Measurements from ENCODE around the gene SLC5A12. TPM values are rescaled to one million over a fixed set of nuclear protein-coding genes. Genes with fewer than 3 reads are reported as not detected.

SLC5A12 gene
- total RNA-seq, 1 experiment from 2014 or later, result 0.82 TPM

- Histone ChIP-seq H3K36me3 (ENCODE audit: control insufficient read depth, insufficient read depth, low read length) (no peaks in the 10 kb centered on the region), H3K4me1 (no peaks in the 10 kb centered on the region), H3K4me3 (ENCODE audit: low read depth, low read length) (no peak overlapping the region), H3K9me3 (no peaks in the 10 kb centered on the region), H3K27me3 (replicated peaks; ENCODE audit: control insufficient read depth, insufficient read depth, low read length) (no peaks in the 10 kb centered on the region)
- no peak for TF ChIP-seq CTCF (IDR thresholded peaks at IDR 0.05; ENCODE audit: insufficient read depth in 1 of 2, low read depth in 1 of 2, low read length in 1 of 2, severe bottlenecking in 1 of 2, unreplicated experiment in 1 of 2)
- ChIA-PET CTCF (no interaction called here), POLR2A (no interaction called here)
- peaks cover 9% of the 10 kb centered on the region for H3K9me3 Mint-ChIP-seq (ENCODE audit: unreplicated experiment)
- H3K27me3 Mint-ChIP-seq (ENCODE audit: insufficient read depth, unreplicated experiment), result peaks cover 4% of the 10 kb centered on the region
- no peaks in the 10 kb centered on the region for H3K36me3 Mint-ChIP-seq (ENCODE audit: insufficient read depth, unreplicated experiment)
- BruUV-seq (replicated peaks), result no TSS peak
- DNase-seq, result no peak
- H3K4me3 Mint-ChIP-seq (ENCODE audit: unreplicated experiment), result no peak overlapping the region
- intact Hi-C loops (cut with micrococcal nuclease; ENCODE audit: unreplicated experiment), result no loop called here
- H3K4me1 Mint-ChIP-seq (ENCODE audit: low read depth, unreplicated experiment), result no peaks in the 10 kb centered on the region
- no peak overlapping the region for H3K27ac Mint-ChIP-seq (ENCODE audit: unreplicated experiment)
Measured at GRCh38 chr11:26730414-26731083, 8.7 kb upstream of the SLC5A12 start.

- Histone ChIP-seq H3K4me1 (no peaks in the 10 kb centered on the region), H3K9me3 (no peaks in the 10 kb centered on the region), H3K4me3 (ENCODE audit: low read depth, low read length) (no peak overlapping the region), H3K27me3 (replicated peaks; ENCODE audit: control insufficient read depth, insufficient read depth, low read length) (no peaks in the 10 kb centered on the region), H3K36me3 (ENCODE audit: control insufficient read depth, insufficient read depth, low read length) (no peaks in the 10 kb centered on the region)
- no peaks in the 10 kb centered on the region for H3K36me3 Mint-ChIP-seq (ENCODE audit: insufficient read depth, unreplicated experiment)
- H3K27ac Mint-ChIP-seq (ENCODE audit: unreplicated experiment), result no peak overlapping the region
- no peak for DNase-seq
- BruUV-seq (replicated peaks), result no TSS peak
- no peak for TF ChIP-seq CTCF (IDR thresholded peaks at IDR 0.05; ENCODE audit: insufficient read depth in 1 of 2, low read depth in 1 of 2, low read length in 1 of 2, severe bottlenecking in 1 of 2, unreplicated experiment in 1 of 2)
- ChIA-PET POLR2A (no interaction called here), CTCF (no interaction called here)
- H3K27me3 Mint-ChIP-seq (ENCODE audit: insufficient read depth, unreplicated experiment), result peaks cover 4% of the 10 kb centered on the region
- H3K4me3 Mint-ChIP-seq (ENCODE audit: unreplicated experiment), result no peak overlapping the region
- intact Hi-C loops (cut with micrococcal nuclease; ENCODE audit: unreplicated experiment), result no loop called here
- no peaks in the 10 kb centered on the region for H3K4me1 Mint-ChIP-seq (ENCODE audit: low read depth, unreplicated experiment)
- peaks cover 9% of the 10 kb centered on the region for H3K9me3 Mint-ChIP-seq (ENCODE audit: unreplicated experiment)
Measured at GRCh38 chr11:26729284-26729683, 7.4 kb upstream of the SLC5A12 start.

GRCh38 chr11:26726960-26727359 lies 5.1 kb upstream of the SLC5A12 start:
- POLR2A ChIA-PET, result no interaction called here
- Mint-ChIP-seq H3K4me1 (ENCODE audit: low read depth, unreplicated experiment) (no peaks in the 10 kb centered on the region), H3K27ac (ENCODE audit: unreplicated experiment) (no peak overlapping the region), H3K36me3 (ENCODE audit: insufficient read depth, unreplicated experiment) (no peaks in the 10 kb centered on the region), H3K27me3 (ENCODE audit: insufficient read depth, unreplicated experiment) (peaks cover 4% of the 10 kb centered on the region), H3K4me3 (ENCODE audit: unreplicated experiment) (no peak overlapping the region), H3K9me3 (ENCODE audit: unreplicated experiment) (no peaks in the 10 kb centered on the region)
- DNase-seq, result no peak
- intact Hi-C loops (cut with micrococcal nuclease; ENCODE audit: unreplicated experiment), result no loop called here
- CTCF ChIA-PET, result no interaction called here
- Histone ChIP-seq H3K27me3 (replicated peaks; ENCODE audit: control insufficient read depth, insufficient read depth, low read length) (no peaks in the 10 kb centered on the region), H3K4me1 (peaks cover 4% of the 10 kb centered on the region; the same call in 1 of the 2 replicates), H3K9me3 (no peaks in the 10 kb centered on the region), H3K4me3 (ENCODE audit: low read depth, low read length) (no peak overlapping the region), H3K36me3 (ENCODE audit: control insufficient read depth, insufficient read depth, low read length) (no peaks in the 10 kb centered on the region)
- no TSS peak for BruUV-seq (replicated peaks)
- TF ChIP-seq CTCF (IDR thresholded peaks at IDR 0.05; ENCODE audit: insufficient read depth in 1 of 2, low read depth in 1 of 2, low read length in 1 of 2, severe bottlenecking in 1 of 2, unreplicated experiment in 1 of 2), result no peak
